ENCODE results near the gene TNFRSF19. TPM values are rescaled to one million over a fixed set of nuclear protein-coding genes. Genes with fewer than 3 reads are reported as not detected.

Gene TNFRSF19
- total RNA-seq, 1 donor from 2014 or later: 1.6 TPM

- no peak for DNase-seq (ENCODE audit: extremely low spot score, unreplicated experiment)
- no peak overlapping the region for H3K4me3 Mint-ChIP-seq (ENCODE audit: unreplicated experiment)
- no peak overlapping the region for H3K27ac Mint-ChIP-seq (ENCODE audit: unreplicated experiment)
- H3K4me1 Mint-ChIP-seq (ENCODE audit: unreplicated experiment): peaks cover 8% of the 10 kb centered on the region
- no peak for TF ChIP-seq CTCF (IDR thresholded peaks at IDR 0.05)
- H3K36me3 Mint-ChIP-seq (ENCODE audit: unreplicated experiment): no peaks in the 10 kb centered on the region
- peaks cover 5% of the 10 kb centered on the region for H3K9me3 Mint-ChIP-seq (ENCODE audit: unreplicated experiment)
- no peaks in the 10 kb centered on the region for H3K27me3 Mint-ChIP-seq (ENCODE audit: unreplicated experiment)
Observed at GRCh38 chr13:23642110-23642509, 71.9 kb downstream of the TNFRSF19 start.

GRCh38 chr13:23643338-23644125, 73.3 kb downstream of the TNFRSF19 start:
- no peaks in the 10 kb centered on the region for H3K36me3 Mint-ChIP-seq (ENCODE audit: unreplicated experiment)
- no peak overlapping the region for H3K4me3 Mint-ChIP-seq (ENCODE audit: unreplicated experiment)
- H3K27me3 Mint-ChIP-seq (ENCODE audit: unreplicated experiment): peaks cover 3% of the 10 kb centered on the region
- no peak for TF ChIP-seq CTCF (IDR thresholded peaks at IDR 0.05)
- no peak overlapping the region for H3K27ac Mint-ChIP-seq (ENCODE audit: unreplicated experiment)
- peaks cover 5% of the 10 kb centered on the region for H3K9me3 Mint-ChIP-seq (ENCODE audit: unreplicated experiment)
- H3K4me1 Mint-ChIP-seq (ENCODE audit: unreplicated experiment): no peaks in the 10 kb centered on the region
- no peak for DNase-seq (ENCODE audit: extremely low spot score, unreplicated experiment)

GRCh38 chr13:23644126-23644419, 73.9 kb downstream of the TNFRSF19 start:
- no peak overlapping the region for H3K4me3 Mint-ChIP-seq (ENCODE audit: unreplicated experiment)
- TF ChIP-seq CTCF (IDR thresholded peaks at IDR 0.05): no peak
- no peak for DNase-seq (ENCODE audit: extremely low spot score, unreplicated experiment)
- peaks cover 8% of the 10 kb centered on the region for H3K27me3 Mint-ChIP-seq (ENCODE audit: unreplicated experiment)
- H3K36me3 Mint-ChIP-seq (ENCODE audit: unreplicated experiment): no peaks in the 10 kb centered on the region
- peaks cover 5% of the 10 kb centered on the region for H3K9me3 Mint-ChIP-seq (ENCODE audit: unreplicated experiment)
- H3K4me1 Mint-ChIP-seq (ENCODE audit: unreplicated experiment): no peaks in the 10 kb centered on the region
- H3K27ac Mint-ChIP-seq (ENCODE audit: unreplicated experiment): no peak overlapping the region

- Mint-ChIP-seq H3K4me1 (ENCODE audit: unreplicated experiment) (no peaks in the 10 kb centered on the region), H3K9me3 (ENCODE audit: unreplicated experiment) (peaks cover 5% of the 10 kb centered on the region), H3K4me3 (ENCODE audit: unreplicated experiment) (no peak overlapping the region), H3K36me3 (ENCODE audit: unreplicated experiment) (no peaks in the 10 kb centered on the region), H3K27me3 (ENCODE audit: unreplicated experiment) (peaks cover 12% of the 10 kb centered on the region), H3K27ac (ENCODE audit: unreplicated experiment) (no peak overlapping the region)
- no peak for DNase-seq (ENCODE audit: extremely low spot score, unreplicated experiment)
- TF ChIP-seq CTCF (IDR thresholded peaks at IDR 0.05): no peak
Observed at GRCh38 chr13:23644527-23645138, 74.4 kb downstream of the TNFRSF19 start.

- no peaks in the 10 kb centered on the region for H3K4me1 Mint-ChIP-seq (ENCODE audit: unreplicated experiment)
Observed at GRCh38 chr13:23645851-23646250, 75.6 kb downstream of the TNFRSF19 start.

More at GRCh38 chr13:23645851-23646250, 75.6 kb downstream of the TNFRSF19 start:
- H3K27me3 Mint-ChIP-seq (ENCODE audit: unreplicated experiment): peaks cover 16% of the 10 kb centered on the region
- no peak for TF ChIP-seq CTCF (IDR thresholded peaks at IDR 0.05)
- peaks cover 5% of the 10 kb centered on the region for H3K9me3 Mint-ChIP-seq (ENCODE audit: unreplicated experiment)
- no peak for DNase-seq (ENCODE audit: extremely low spot score, unreplicated experiment)
- no peak overlapping the region for H3K4me3 Mint-ChIP-seq (ENCODE audit: unreplicated experiment)
- H3K27ac Mint-ChIP-seq (ENCODE audit: unreplicated experiment): no peak overlapping the region
- no peaks in the 10 kb centered on the region for H3K36me3 Mint-ChIP-seq (ENCODE audit: unreplicated experiment)
